HepG2 (cell line): ENCODE measurements around the gene UNC93A. TPM values are rescaled to one million over a fixed set of nuclear protein-coding genes. Genes with fewer than 3 reads are reported as not detected.

Experiments used
- GFI1 ChIP-seq: sonication (generic); formaldehyde crosslinking; IDR thresholded peaks from 2 replicates; pipeline ENCODE4 v1.5.0; 2020; ENCODE audit warnings: missing genetic modification reagents, mild to moderate bottlenecking, borderline replicate concordance
- MAF1 ChIP-seq: sonication (generic); formaldehyde crosslinking; IDR thresholded peaks from 2 replicates; pipeline ENCODE4 v1.5.0; 2020; ENCODE audit warnings: missing genetic modification reagents, borderline replicate concordance
- MED1 ChIP-seq: sonication (generic); formaldehyde crosslinking; IDR thresholded peaks from 2 replicates; pipeline ENCODE4 v1.4.0; 2020; ENCODE audit warnings: missing genetic modification reagents
- MEIS1 ChIP-seq: sonication (generic); formaldehyde crosslinking; IDR thresholded peaks from 2 replicates; pipeline ENCODE4 v1.9.0; 2021; ENCODE audit warnings: mild to moderate bottlenecking, missing genetic modification reagents, moderate library complexity, borderline replicate concordance
- MXI1 ChIP-seq: IDR thresholded peaks from 3 replicates; pipeline ENCODE4 v1.6.1; 2012; ENCODE audit warnings: low read depth, low read length, inconsistent platforms, borderline replicate concordance
- SOX6 ChIP-seq, 2 experiments: fragments of 450-650 bp in 1 of 2; sonication (generic) in 1 of 2; formaldehyde crosslinking in 1 of 2; IDR thresholded peaks; 2 replicates each; pipeline versions ENCODE4 v1.4.0 to v1.6.1; 2017 to 2020; ENCODE audit warnings: antibody characterized with exemption in 1 of 2, mild to moderate bottlenecking in 1 of 2, missing genetic modification reagents in 1 of 2
- ZNF10 ChIP-seq: sonication (generic); formaldehyde crosslinking; IDR thresholded peaks from 2 replicates; pipeline ENCODE4 v1.4.0; 2020; ENCODE audit warnings: mild to moderate bottlenecking, low read depth, missing genetic modification reagents, borderline replicate concordance
- ZNF333 ChIP-seq: sonication (generic); formaldehyde crosslinking; IDR thresholded peaks from 2 replicates; pipeline ENCODE4 v1.4.0; 2020; ENCODE audit warnings: mild to moderate bottlenecking, missing genetic modification reagents, borderline replicate concordance
- ZNF451 ChIP-seq: sonication (generic); formaldehyde crosslinking; IDR thresholded peaks from 2 replicates; pipeline ENCODE4 v1.5.0; 2020; ENCODE audit warnings: mild to moderate bottlenecking, missing genetic modification reagents
- ZNF678 ChIP-seq: sonication (generic); formaldehyde crosslinking; IDR thresholded peaks from 2 replicates; pipeline ENCODE4 v1.4.0; 2020; ENCODE audit warnings: mild to moderate bottlenecking, missing genetic modification reagents
- ZNF839 ChIP-seq: sonication (generic); formaldehyde crosslinking; IDR thresholded peaks from 2 replicates; pipeline ENCODE4 v1.4.0; 2020; ENCODE audit warnings: missing genetic modification reagents, mild to moderate bottlenecking, borderline replicate concordance
- polyA plus RNA-seq, 8 experiments: library from polyadenylated mRNA; depleted of rRNA in 3 of 8; stranded (reverse) in 7 of 8; unstranded in 1 of 8; fragments of >200 nt; fragmentation: Illumina TruSeq in 4 of 8; extraction: Trizol in 4 of 8; gene quantifications; 2 replicates each; pipeline versions ENCODE4 v1.2.1 to v1.2.3, GENCODE V29; 2011 to 2016; ENCODE audit warnings: low read depth in 4 of 8, missing spikeins in 1 of 8, mixed read lengths in 1 of 8; ENCODE audit not compliant: insufficient read depth in 1 of 8
- total RNA-seq, 5 experiments: library from RNA; depleted of rRNA; stranded (reverse); fragments of >200 nt; fragmentation: Illumina TruSeq; extraction: Trizol; gene quantifications; 2 replicates each; pipeline ENCODE4 v1.2.3, GENCODE V29; 2016; ENCODE audit warnings: low read depth in 1 of 5
- TF ChIP-seq, protein P1 (sequence below): sonication (generic); formaldehyde crosslinking; IDR thresholded peaks from 2 replicates; pipeline ENCODE4 v1.8.1; 2022; ENCODE audit warnings: low read depth, mild to moderate bottlenecking, missing genetic modification reagents
- TF ChIP-seq, protein P2 (sequence below): sonication (generic); formaldehyde crosslinking; IDR thresholded peaks from 2 replicates; pipeline ENCODE4 v1.9.0; 2022; ENCODE audit warnings: low read depth, missing genetic modification reagents
- TF ChIP-seq, protein P3 (sequence below): sonication (generic); formaldehyde crosslinking; IDR thresholded peaks from 2 replicates; pipeline ENCODE4 v1.5.0; 2020; ENCODE audit warnings: missing genetic modification reagents
- TF ChIP-seq, protein P4 (sequence below): sonication (generic); formaldehyde crosslinking; conservative IDR thresholded peaks from 2 replicates; pipeline ENCODE4 v1.4.0; 2020; ENCODE audit warnings: mild to moderate bottlenecking, missing genetic modification reagents, moderate library complexity
- TF ChIP-seq, protein P5 (sequence below): sonication (generic); formaldehyde crosslinking; IDR thresholded peaks from 2 replicates; pipeline ENCODE4 v1.5.1; 2020; ENCODE audit warnings: missing genetic modification reagents, mild to moderate bottlenecking, borderline replicate concordance

Gene UNC93A
- total and polyA plus RNA-seq, 2 of the 13 experiments (the other 11 are each of a cell fraction or from before 2014, with no cell fraction given), result 11.0 to 42.7 TPM

DNA sequence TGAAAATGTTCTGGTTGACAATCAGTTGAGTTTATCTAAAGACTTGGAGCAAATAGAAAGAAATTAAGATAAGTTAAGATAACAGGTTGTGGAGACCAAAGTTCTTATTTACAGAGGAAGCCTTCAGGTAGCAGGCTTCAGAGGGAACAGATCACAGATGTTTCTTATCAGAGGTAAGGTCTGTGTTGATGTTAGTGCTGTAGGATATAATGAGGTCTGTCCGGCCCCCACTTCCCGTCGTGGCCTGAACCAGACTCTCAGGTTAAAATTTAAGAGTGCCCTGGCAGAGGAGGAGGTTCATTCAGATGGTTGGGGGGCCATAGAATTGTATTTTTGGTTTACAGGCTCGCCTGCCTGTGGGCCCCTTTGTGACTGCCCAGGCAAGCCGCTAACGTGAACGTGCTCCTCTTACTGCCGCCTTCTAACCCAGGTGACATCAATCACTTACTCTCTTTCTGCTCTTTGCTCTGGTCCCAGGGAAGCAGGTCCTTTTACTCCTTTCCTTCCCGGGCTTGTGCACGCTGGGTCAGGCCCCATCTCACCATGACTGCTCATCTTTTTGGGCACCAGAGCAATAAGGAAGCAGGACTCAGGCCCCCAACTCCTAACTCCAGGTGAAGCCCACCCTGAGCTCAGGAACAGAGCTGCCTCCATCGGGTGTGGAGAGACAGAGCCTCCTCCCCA, 18.3 kb upstream of the UNC93A start (continued):
- TF ChIP-seq, protein P1, sequence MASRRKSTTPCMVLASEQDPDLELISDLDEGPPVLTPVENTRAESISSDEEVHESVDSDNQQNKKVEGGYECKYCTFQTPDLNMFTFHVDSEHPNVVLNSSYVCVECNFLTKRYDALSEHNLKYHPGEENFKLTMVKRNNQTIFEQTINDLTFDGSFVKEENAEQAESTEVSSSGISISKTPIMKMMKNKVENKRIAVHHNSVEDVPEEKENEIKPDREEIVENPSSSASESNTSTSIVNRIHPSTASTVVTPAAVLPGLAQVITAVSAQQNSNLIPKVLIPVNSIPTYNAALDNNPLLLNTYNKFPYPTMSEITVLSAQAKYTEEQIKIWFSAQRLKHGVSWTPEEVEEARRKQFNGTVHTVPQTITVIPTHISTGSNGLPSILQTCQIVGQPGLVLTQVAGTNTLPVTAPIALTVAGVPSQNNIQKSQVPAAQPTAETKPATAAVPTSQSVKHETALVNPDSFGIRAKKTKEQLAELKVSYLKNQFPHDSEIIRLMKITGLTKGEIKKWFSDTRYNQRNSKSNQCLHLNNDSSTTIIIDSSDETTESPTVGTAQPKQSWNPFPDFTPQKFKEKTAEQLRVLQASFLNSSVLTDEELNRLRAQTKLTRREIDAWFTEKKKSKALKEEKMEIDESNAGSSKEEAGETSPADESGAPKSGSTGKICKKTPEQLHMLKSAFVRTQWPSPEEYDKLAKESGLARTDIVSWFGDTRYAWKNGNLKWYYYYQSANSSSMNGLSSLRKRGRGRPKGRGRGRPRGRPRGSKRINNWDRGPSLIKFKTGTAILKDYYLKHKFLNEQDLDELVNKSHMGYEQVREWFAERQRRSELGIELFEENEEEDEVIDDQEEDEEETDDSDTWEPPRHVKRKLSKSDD, result no peak
- TF ChIP-seq ZNF10 (CRISPR knock-in tag) (no peak), ZNF678 (CRISPR knock-in tag) (no peak), GFI1 (CRISPR knock-in tag) (0 out of 2 replicates have a peak, but pooled peaks have one; percentile 2), ZNF451 (CRISPR knock-in tag) (no peak), MEIS1 (CRISPR knock-in tag) (no peak), SOX6 (IDR thresholded peaks at IDR 0.05) (no peak), SOX6 (CRISPR knock-in tag; IDR thresholded peaks at IDR 0.05) (0 out of 2 replicates have a peak, but pooled peaks have one; percentile 1), ZNF839 (CRISPR knock-in tag) (no peak), MED1 (CRISPR knock-in tag) (no peak), MAF1 (CRISPR knock-in tag) (no peak), ZNF333 (CRISPR knock-in tag) (no peak), MXI1 (no peak)
- TF ChIP-seq, protein P2, sequence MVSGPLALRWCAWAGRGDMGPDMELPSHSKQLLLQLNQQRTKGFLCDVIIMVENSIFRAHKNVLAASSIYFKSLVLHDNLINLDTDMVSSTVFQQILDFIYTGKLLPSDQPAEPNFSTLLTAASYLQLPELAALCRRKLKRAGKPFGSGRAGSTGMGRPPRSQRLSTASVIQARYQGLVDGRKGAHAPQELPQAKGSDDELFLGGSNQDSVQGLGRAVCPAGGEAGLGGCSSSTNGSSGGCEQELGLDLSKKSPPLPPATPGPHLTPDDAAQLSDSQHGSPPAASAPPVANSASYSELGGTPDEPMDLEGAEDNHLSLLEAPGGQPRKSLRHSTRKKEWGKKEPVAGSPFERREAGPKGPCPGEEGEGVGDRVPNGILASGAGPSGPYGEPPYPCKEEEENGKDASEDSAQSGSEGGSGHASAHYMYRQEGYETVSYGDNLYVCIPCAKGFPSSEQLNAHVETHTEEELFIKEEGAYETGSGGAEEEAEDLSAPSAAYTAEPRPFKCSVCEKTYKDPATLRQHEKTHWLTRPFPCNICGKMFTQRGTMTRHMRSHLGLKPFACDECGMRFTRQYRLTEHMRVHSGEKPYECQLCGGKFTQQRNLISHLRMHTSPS (CRISPR knock-in tag), result no peak
- TF ChIP-seq, protein P3, sequence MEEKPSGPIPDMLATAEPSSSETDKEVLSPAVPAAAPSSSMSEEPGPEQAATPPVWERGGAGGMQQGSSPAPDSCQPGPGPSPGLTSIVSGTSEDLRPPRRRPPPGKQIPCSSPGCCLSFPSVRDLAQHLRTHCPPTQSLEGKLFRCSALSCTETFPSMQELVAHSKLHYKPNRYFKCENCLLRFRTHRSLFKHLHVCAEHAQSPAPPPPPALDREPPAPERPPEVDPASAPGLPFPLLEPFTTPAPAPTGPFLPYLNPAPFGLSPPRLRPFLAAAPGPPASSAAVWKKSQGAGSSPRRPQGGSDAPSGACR (CRISPR knock-in tag), result no peak
- TF ChIP-seq, protein P4, sequence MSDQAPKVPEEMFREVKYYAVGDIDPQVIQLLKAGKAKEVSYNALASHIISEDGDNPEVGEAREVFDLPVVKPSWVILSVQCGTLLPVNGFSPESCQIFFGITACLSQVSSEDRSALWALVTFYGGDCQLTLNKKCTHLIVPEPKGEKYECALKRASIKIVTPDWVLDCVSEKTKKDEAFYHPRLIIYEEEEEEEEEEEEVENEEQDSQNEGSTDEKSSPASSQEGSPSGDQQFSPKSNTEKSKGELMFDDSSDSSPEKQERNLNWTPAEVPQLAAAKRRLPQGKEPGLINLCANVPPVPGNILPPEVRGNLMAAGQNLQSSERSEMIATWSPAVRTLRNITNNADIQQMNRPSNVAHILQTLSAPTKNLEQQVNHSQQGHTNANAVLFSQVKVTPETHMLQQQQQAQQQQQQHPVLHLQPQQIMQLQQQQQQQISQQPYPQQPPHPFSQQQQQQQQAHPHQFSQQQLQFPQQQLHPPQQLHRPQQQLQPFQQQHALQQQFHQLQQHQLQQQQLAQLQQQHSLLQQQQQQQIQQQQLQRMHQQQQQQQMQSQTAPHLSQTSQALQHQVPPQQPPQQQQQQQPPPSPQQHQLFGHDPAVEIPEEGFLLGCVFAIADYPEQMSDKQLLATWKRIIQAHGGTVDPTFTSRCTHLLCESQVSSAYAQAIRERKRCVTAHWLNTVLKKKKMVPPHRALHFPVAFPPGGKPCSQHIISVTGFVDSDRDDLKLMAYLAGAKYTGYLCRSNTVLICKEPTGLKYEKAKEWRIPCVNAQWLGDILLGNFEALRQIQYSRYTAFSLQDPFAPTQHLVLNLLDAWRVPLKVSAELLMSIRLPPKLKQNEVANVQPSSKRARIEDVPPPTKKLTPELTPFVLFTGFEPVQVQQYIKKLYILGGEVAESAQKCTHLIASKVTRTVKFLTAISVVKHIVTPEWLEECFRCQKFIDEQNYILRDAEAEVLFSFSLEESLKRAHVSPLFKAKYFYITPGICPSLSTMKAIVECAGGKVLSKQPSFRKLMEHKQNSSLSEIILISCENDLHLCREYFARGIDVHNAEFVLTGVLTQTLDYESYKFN (CRISPR knock-in tag), result no peak
- TF ChIP-seq, protein P5, sequence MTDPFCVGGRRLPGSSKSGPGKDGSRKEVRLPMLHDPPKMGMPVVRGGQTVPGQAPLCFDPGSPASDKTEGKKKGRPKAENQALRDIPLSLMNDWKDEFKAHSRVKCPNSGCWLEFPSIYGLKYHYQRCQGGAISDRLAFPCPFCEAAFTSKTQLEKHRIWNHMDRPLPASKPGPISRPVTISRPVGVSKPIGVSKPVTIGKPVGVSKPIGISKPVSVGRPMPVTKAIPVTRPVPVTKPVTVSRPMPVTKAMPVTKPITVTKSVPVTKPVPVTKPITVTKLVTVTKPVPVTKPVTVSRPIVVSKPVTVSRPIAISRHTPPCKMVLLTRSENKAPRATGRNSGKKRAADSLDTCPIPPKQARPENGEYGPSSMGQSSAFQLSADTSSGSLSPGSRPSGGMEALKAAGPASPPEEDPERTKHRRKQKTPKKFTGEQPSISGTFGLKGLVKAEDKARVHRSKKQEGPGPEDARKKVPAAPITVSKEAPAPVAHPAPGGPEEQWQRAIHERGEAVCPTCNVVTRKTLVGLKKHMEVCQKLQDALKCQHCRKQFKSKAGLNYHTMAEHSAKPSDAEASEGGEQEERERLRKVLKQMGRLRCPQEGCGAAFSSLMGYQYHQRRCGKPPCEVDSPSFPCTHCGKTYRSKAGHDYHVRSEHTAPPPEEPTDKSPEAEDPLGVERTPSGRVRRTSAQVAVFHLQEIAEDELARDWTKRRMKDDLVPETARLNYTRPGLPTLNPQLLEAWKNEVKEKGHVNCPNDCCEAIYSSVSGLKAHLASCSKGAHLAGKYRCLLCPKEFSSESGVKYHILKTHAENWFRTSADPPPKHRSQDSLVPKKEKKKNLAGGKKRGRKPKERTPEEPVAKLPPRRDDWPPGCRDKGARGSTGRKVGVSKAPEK (CRISPR knock-in tag), result no peak
